ENCODE measurements around the gene HINT2.

Gene HINT2

DNA sequence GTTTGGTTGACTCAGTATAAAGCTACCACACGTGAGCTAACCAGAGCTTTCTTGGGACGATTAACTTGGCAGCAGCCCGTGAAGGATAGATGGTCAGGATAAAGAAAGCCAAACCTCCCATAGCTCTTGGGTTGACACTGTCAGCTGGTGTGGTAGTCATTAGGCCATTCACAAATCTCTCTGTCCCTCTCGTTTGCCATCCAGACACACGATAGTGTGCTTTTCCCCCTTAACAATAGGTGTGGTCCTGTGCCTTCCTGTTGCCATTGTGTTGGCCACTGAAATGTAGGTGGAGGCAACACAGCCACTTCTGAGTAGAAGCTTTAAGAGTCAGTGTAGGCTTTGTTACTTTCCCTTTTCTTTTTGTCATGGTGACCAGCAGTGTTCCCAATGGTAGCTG lies 43.6 kb upstream of the HINT2 start:
- H3K4me3 ChIP-seq (replicated peaks; ENCODE audit: low read depth, low read length): no peak overlapping the region
- DNase-seq (ENCODE audit: extremely low read depth, low read depth): no peak
- TF ChIP-seq, protein P1, sequence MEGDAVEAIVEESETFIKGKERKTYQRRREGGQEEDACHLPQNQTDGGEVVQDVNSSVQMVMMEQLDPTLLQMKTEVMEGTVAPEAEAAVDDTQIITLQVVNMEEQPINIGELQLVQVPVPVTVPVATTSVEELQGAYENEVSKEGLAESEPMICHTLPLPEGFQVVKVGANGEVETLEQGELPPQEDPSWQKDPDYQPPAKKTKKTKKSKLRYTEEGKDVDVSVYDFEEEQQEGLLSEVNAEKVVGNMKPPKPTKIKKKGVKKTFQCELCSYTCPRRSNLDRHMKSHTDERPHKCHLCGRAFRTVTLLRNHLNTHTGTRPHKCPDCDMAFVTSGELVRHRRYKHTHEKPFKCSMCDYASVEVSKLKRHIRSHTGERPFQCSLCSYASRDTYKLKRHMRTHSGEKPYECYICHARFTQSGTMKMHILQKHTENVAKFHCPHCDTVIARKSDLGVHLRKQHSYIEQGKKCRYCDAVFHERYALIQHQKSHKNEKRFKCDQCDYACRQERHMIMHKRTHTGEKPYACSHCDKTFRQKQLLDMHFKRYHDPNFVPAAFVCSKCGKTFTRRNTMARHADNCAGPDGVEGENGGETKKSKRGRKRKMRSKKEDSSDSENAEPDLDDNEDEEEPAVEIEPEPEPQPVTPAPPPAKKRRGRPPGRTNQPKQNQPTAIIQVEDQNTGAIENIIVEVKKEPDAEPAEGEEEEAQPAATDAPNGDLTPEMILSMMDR (IDR thresholded peaks at IDR 0.05; ENCODE audit: low read depth, low read length, missing control alignments): no peak

DNA sequence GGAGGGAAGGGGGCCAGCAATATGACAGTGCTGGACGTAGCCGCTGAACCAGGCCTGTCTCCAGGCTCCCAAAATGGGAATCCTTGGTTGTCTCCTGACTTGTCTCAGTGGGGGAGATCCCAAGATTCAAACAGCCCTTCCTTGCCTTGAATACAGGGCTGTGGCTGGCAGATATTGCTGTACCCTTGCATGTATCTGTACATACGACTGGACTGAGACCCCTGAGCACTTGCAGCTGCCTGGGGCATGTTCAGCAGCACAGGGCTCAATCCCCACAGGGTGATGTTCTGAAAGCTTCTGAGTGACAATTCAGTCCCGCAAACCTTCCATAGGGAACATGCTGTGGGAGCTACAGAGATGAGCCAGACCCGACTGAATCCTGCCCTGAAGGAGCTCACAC lies 42.0 kb upstream of the HINT2 start:
- TF ChIP-seq, protein P1 (IDR thresholded peaks at IDR 0.05; ENCODE audit: low read depth, low read length, missing control alignments): no peak
- no peak overlapping the region for H3K4me3 ChIP-seq (replicated peaks; ENCODE audit: low read depth, low read length)
- no peak for DNase-seq (ENCODE audit: extremely low read depth, low read depth)

- no peak overlapping the region for H3K4me3 ChIP-seq (replicated peaks; ENCODE audit: low read depth, low read length)
- TF ChIP-seq, protein P1 (IDR thresholded peaks at IDR 0.05; ENCODE audit: low read depth, low read length, missing control alignments): no peak
- no peak for DNase-seq (ENCODE audit: extremely low read depth, low read depth)
Measured at GRCh38 chr9:35856206-35856605, 41.4 kb upstream of the HINT2 start.

- TF ChIP-seq, protein P1 (IDR thresholded peaks at IDR 0.05; ENCODE audit: low read depth, low read length, missing control alignments): no peak
- DNase-seq (ENCODE audit: extremely low read depth, low read depth): no peak
- H3K4me3 ChIP-seq (replicated peaks; ENCODE audit: low read depth, low read length): no peak overlapping the region
Measured at GRCh38 chr9:35854091-35854762, 39.4 kb upstream of the HINT2 start.

DNA sequence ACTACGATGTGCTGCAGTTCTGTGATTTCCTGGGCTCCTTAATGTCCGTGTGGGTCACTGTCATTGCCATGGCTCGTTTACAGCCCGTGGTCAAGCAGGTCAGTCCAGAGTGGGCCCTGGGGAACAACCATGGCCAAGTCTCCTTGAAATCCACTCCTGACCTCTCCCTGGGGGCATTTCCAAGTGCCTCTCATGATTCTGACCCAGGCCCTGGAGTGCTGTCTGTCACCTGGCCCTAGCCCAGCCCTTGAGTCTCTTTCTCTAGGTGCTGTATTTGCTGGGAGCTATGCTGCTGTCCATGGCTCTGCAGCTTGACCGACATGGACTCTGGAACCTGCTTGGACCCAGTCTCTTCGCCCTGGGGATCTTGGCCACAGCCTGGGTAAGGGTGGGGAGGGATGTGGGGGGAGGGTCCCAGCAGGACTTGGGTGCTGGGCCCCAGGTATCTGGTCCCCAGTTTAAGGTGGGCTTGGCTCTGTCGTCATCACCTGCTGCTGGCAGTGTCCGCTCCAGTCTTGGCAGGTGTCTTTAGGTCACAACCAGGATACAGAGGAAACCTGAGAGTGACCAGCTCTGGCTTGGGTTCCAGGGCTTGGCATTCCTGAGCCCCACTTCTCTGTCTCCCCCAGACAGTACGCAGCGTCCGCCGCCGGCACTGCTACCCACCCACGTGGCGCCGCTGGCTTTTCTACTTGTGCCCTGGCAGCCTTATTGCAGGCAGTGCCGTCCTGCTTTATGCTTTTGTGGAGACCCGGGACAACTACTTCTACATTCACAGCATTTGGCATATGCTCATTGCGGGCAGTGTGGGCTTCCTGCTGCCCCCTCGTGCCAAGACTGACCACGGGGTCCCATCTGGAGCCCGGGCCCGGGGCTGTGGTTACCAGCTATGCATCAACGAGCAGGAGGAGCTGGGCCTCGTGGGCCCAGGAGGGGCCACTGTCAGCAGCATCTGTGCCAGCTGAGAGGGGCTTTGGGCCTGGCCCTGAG lies 38.3 kb upstream of the HINT2 start:
- H3K4me3 ChIP-seq (replicated peaks; ENCODE audit: low read depth, low read length): no peak overlapping the region
- no peak for DNase-seq (ENCODE audit: extremely low read depth, low read depth)
- TF ChIP-seq, protein P1 (IDR thresholded peaks at IDR 0.05; ENCODE audit: low read depth, low read length, missing control alignments): no peak

DNA sequence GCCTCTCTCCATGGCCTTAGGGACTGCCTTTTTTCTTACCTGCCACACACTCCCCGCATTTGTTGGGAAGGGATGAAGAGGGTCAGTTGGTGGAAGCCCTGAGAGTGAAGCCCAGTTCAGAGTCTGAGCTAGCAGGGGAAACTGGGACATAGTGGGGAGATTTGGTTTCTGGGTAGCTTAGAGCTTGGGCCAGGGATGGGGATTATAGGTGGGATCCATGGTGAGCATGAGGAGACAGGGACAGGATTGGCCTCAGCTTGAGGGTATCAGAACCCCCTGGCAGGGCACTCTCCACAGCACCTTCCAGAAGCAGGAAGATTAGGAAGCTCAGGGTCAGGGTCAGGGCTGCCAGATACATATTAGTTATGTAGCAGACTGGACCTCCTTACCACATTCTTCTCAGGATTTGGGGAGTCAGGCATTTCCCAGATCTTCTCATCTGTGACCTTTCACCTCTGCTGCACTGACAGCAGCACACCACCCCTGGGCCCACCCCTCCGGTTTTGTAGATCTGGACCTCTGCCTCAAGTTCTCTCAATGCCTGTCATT lies 37.5 kb upstream of the HINT2 start:
- no peak for DNase-seq (ENCODE audit: extremely low read depth, low read depth)
- H3K4me3 ChIP-seq (replicated peaks; ENCODE audit: low read depth, low read length): no peak overlapping the region
- TF ChIP-seq, protein P1 (IDR thresholded peaks at IDR 0.05; ENCODE audit: low read depth, low read length, missing control alignments): no peak
